ENCODE measurements around the gene CCDC107. TPM values are rescaled to one million over a fixed set of nuclear protein-coding genes. Genes with fewer than 3 reads are reported as not detected.
A peak's percentile ranks its signal among the peaks of the same experiment; 100 is the strongest.

Gene CCDC107
- total RNA-seq, 1 experiment from 2014 or later: 12.0 TPM

GRCh38 chr9:35673132-35674024 is 15.3 kb downstream of the CCDC107 start, which contains the start of gene CA9:
Gene CA9, plus strand, starts transcription at chr9:35673928. Its CDS starts 32 bp downstream, at chr9:35673960.
- H4K8ac ChIP-seq (replicated peaks; ENCODE audit: insufficient read length, low read depth, low read length): no peak within 1 kb of the TSS
- no peak within 1 kb of the TSS for H3K27ac ChIP-seq (ENCODE audit: insufficient read length, low read depth, low read length)
- H3K9me3 Mint-ChIP-seq: no peaks in the 10 kb centered on the region
- no peak within 1 kb of the TSS for H3K27ac Mint-ChIP-seq
- no peak within 1 kb of the TSS for H2BK15ac ChIP-seq (ENCODE audit: low read depth, low read length)
- H2BK12ac ChIP-seq (ENCODE audit: insufficient read length, low read depth, low read length): no peak within 1 kb of the TSS
- H3K9me3 ChIP-seq (ENCODE audit: control insufficient read depth, low read depth, low read length): no peaks in the 10 kb centered on the region
- H2BK20ac ChIP-seq (ENCODE audit: low read depth, low read length, poor library complexity, severe bottlenecking): no peak within 1 kb of the TSS
- H3K27me3 ChIP-seq (ENCODE audit: insufficient read depth, low read length): peaks cover 3% of the 10 kb centered on the region; the same call in 1 of the 2 replicates
- no peaks in the 10 kb centered on the region for H3K79me2 ChIP-seq (ENCODE audit: insufficient read depth, low read length)
- no peak for TF ChIP-seq CTCF (conservative IDR thresholded peaks at IDR 0.05)
- no peaks in the 10 kb centered on the region; a peak in 1 of 7 replicates for H3K36me3 Mint-ChIP-seq (ENCODE audit: insufficient read depth in 1 of 3, low read depth in 3 of 3)
- H4K91ac ChIP-seq (ENCODE audit: insufficient read length, low read depth, low read length): no peak within 1 kb of the TSS
- no peaks in the 10 kb centered on the region for H3K4me1 ChIP-seq (ENCODE audit: insufficient read depth, low read length)
- H2AK5ac ChIP-seq (ENCODE audit: insufficient read length, low read length): no peak within 1 kb of the TSS
- H2AFZ ChIP-seq (ENCODE audit: low read length): no peak within 1 kb of the TSS
- H3K4me3 Mint-ChIP-seq: peak within 1 kb of the TSS; percentile 55 to 70; a peak in 3 of 5 replicates
- H3K14ac ChIP-seq (ENCODE audit: insufficient read depth, low read length): no peak within 1 kb of the TSS
- H3K4me2 ChIP-seq (ENCODE audit: insufficient read depth, insufficient read length, low read length): no peak within 1 kb of the TSS
- no peaks in the 10 kb centered on the region for H3K23me2 ChIP-seq (ENCODE audit: insufficient read length, low read depth, low read length, poor library complexity, severe bottlenecking)
- no peak within 1 kb of the TSS for H3K4ac ChIP-seq (ENCODE audit: low read depth, low read length)
- no peak within 1 kb of the TSS for H3K9ac ChIP-seq (ENCODE audit: extremely low read depth, insufficient read length, low read length)
- H3T11ph ChIP-seq (ENCODE audit: low read length): no peak within 1 kb of the TSS
- no peak within 1 kb of the TSS for H3K18ac ChIP-seq (ENCODE audit: insufficient read length, low read depth, low read length)
- H3K79me1 ChIP-seq (ENCODE audit: insufficient read depth, low read depth, low read length, poor library complexity, severe bottlenecking): no peaks in the 10 kb centered on the region
- H3K56ac ChIP-seq (ENCODE audit: insufficient read length, low read depth, low read length): no peak within 1 kb of the TSS
- WGBS (ENCODE audit: extremely low coverage, insufficient read length, low lambda C conversion rate): no CpG with 5 or more reads among the region's 10 CpGs
- H2BK5ac ChIP-seq (ENCODE audit: insufficient read length, low read length): no peak within 1 kb of the TSS
- no peaks in the 10 kb centered on the region for H4K20me1 ChIP-seq (ENCODE audit: control insufficient read depth, insufficient read depth, insufficient read length)
- H3K23ac ChIP-seq (ENCODE audit: insufficient read length, low read depth, low read length): no peak within 1 kb of the TSS
- peaks cover 35% of the 10 kb centered on the region for H3K27me3 Mint-ChIP-seq (ENCODE audit: low read depth)
- no peak within 1 kb of the TSS for H2BK120ac ChIP-seq (ENCODE audit: low read depth, low read length, poor library complexity, severe bottlenecking)
- H4K5ac ChIP-seq (ENCODE audit: insufficient read length, low read depth, low read length): no peak within 1 kb of the TSS
- DNase-seq: no peak
- peaks cover 7 to 14% of the 10 kb centered on the region in 2 experiments for H3K4me1 Mint-ChIP-seq

Measured in H9 (cell line).